SK-N-SH (cell line): ENCODE results near the gene MMP2. TPM values are rescaled to one million over a fixed set of nuclear protein-coding genes. Genes with fewer than 3 reads are reported as not detected.

Experiments used
- CTCF ChIA-PET: fragments of 300-600, 350-600 bp; formaldehyde crosslinking; extraction: SDS; loops from one replicate; lab custom pipeline; 2021; lab: Yijun Ruan, JAX
- POLR2A ChIA-PET: fragments of 350-600 bp; sonication (Branson Sonifier 250); formaldehyde crosslinking; extraction: SDS; loops from one replicate; lab custom pipeline; 2020; ENCODE audit warnings: antibody characterized with exemption, inconsistent platforms; lab: Yijun Ruan, JAX
- DNase-seq: peaks from one replicate; pipeline ENCODE4 v3.0.0; 2012
- H2AFZ ChIP-seq: fragments of 200-600 bp; sonication (generic); 2 replicates; pipeline ENCODE4 v1.8.1; 2016; ENCODE audit warnings: antibody characterized with exemption, mild to moderate bottlenecking, low read depth
- H3F3A ChIP-seq: fragments of 200-600 bp; sonication (generic); replicated peaks from 2 replicates; pipeline ENCODE3; 2016; ENCODE audit warnings: antibody characterized with exemption, mild to moderate bottlenecking; ENCODE audit not compliant: insufficient read depth
- H3K27ac ChIP-seq, 2 experiments: fragments of 200-500 bp in 1 of 2; fragments of 200-600 bp in 1 of 2; sonication (Bioruptor generic) in 1 of 2; sonication (generic), shearing (Covaris generic) in 1 of 2; 2 replicates each; pipeline versions ENCODE4 v1.5.1 to v1.6.1; 2014 to 2016; ENCODE audit warnings: low read depth in 2 of 2, inconsistent platforms in 1 of 2, low read length in 1 of 2, mild to moderate bottlenecking in 1 of 2, mixed read lengths in 1 of 2
- H3K27me3 ChIP-seq: fragments of 200-600 bp; sonication (generic), shearing (Covaris generic); 2 replicates; pipeline ENCODE4 v1.6.1; 2016; ENCODE audit warnings: mixed run types; ENCODE audit not compliant: insufficient read depth
- H3K36me3 ChIP-seq, 2 experiments: fragments of 200-500 bp in 1 of 2; fragments of 200-600 bp in 1 of 2; sonication (Bioruptor generic) in 1 of 2; sonication (generic) in 1 of 2; replicated peaks in 1 of 2; 2 replicates each; pipeline versions ENCODE3 to v1.5.1; 2014 to 2016; ENCODE audit warnings: low read length in 1 of 2, mild to moderate bottlenecking in 1 of 2; ENCODE audit not compliant: insufficient read depth in 2 of 2, control insufficient read depth in 1 of 2
- H3K4me1 ChIP-seq, 2 experiments: fragments of 200-500 bp in 1 of 2; fragments of 200-600 bp in 1 of 2; sonication (Bioruptor generic) in 1 of 2; sonication (generic), shearing (Covaris generic) in 1 of 2; 2 replicates each; pipeline versions ENCODE4 v1.5.1 to v1.6.1; 2014 to 2016; ENCODE audit warnings: low read depth in 1 of 2, low read length in 1 of 2, mixed run types in 1 of 2; ENCODE audit not compliant: insufficient read depth in 2 of 2, control insufficient read depth in 1 of 2
- H3K4me2 ChIP-seq: fragments of 200-600 bp; sonication (generic), shearing (Covaris generic); 2 replicates; pipeline ENCODE4 v1.6.1; 2017; ENCODE audit warnings: mixed run types
- H3K4me3 ChIP-seq, 2 experiments: fragments of 200-500 bp in 1 of 2; fragments of 200-600 bp in 1 of 2; sonication (Bioruptor generic) in 1 of 2; sonication (generic), shearing (Covaris generic) in 1 of 2; 2 replicates each; pipeline versions ENCODE4 v1.5.1 to v1.8.1; 2014 to 2016; ENCODE audit warnings: low read depth in 2 of 2, inconsistent platforms in 1 of 2, low read length in 1 of 2, mild to moderate bottlenecking in 1 of 2, mixed read lengths in 1 of 2, moderate library complexity in 1 of 2
- H3K79me2 ChIP-seq: fragments of 200-600 bp; sonication (generic); 2 replicates; pipeline ENCODE4 v1.8.1; 2017; ENCODE audit warnings: mild to moderate bottlenecking; ENCODE audit not compliant: insufficient read depth
- H3K9ac ChIP-seq: fragments of 200-600 bp; sonication (generic); 2 replicates; pipeline ENCODE4 v1.6.1; 2017; ENCODE audit warnings: mixed run types
- H3K9me2 ChIP-seq: fragments of 200-600 bp; sonication (generic); 2 replicates; pipeline ENCODE4 v1.6.1; 2017; ENCODE audit warnings: mixed run types
- H3K9me3 ChIP-seq: fragments of 200-600 bp; sonication (generic); 2 replicates; pipeline ENCODE4 v1.6.1; 2017; ENCODE audit warnings: mixed run types, mild to moderate bottlenecking, moderate library complexity
- H4K20me1 ChIP-seq: fragments of 200-600 bp; sonication (generic); 2 replicates; pipeline ENCODE4 v1.6.1; 2017; ENCODE audit warnings: mild to moderate bottlenecking, mixed run types; ENCODE audit not compliant: insufficient read depth
- ELF1 ChIP-seq: IDR thresholded peaks from 2 replicates; pipeline ENCODE4 v1.4.0; 2012
- EP300 ChIP-seq, 2 experiments: IDR thresholded peaks; 2 replicates each; pipeline versions ENCODE4 v1.4.0 to v1.6.1; 2012; ENCODE audit warnings: borderline replicate concordance in 1 of 2, low read depth in 1 of 2, low read length in 1 of 2
- FOXM1 ChIP-seq: IDR thresholded peaks from 2 replicates; pipeline ENCODE4 v1.4.0; 2012; ENCODE audit warnings: low read depth, mild to moderate bottlenecking
- GABPA ChIP-seq: IDR thresholded peaks from 2 replicates; pipeline ENCODE4 v1.4.0; 2012; ENCODE audit warnings: low read depth, mild to moderate bottlenecking
- GATA2 ChIP-seq: sonication (generic); formaldehyde crosslinking; IDR thresholded peaks from 2 replicates; pipeline ENCODE4 v1.5.0; 2020; ENCODE audit warnings: mild to moderate bottlenecking, missing genetic modification reagents
- RCOR1 ChIP-seq: fragments of 150-350 bp; IDR thresholded peaks from 2 replicates; pipeline ENCODE4 v1.6.1; 2017; ENCODE audit warnings: antibody characterized with exemption, low read length
- RFX5 ChIP-seq: IDR thresholded peaks from 2 replicates; pipeline ENCODE4 v1.6.1; 2012; ENCODE audit warnings: mild to moderate bottlenecking, improper control_type of control experiment, low read length
- TAF1 ChIP-seq: IDR thresholded peaks from 2 replicates; pipeline ENCODE4 v1.6.1; 2012; ENCODE audit warnings: low read depth, mild to moderate bottlenecking, low read length, moderate library complexity, borderline replicate concordance
- TCF12 ChIP-seq: IDR thresholded peaks from 2 replicates; pipeline ENCODE4 v1.4.0; 2012
- USF1 ChIP-seq: IDR thresholded peaks from 2 replicates; pipeline ENCODE4 v1.4.0; 2012; ENCODE audit warnings: low read depth, borderline replicate concordance
- YY1 ChIP-seq: IDR thresholded peaks from 2 replicates; pipeline ENCODE4 v1.4.0; 2012; ENCODE audit warnings: low read depth, mild to moderate bottlenecking
- WGBS: methylation state at CpG from one replicate; pipeline ENCODE4 v1.1.6; 2017; ENCODE audit warnings: low lambda C conversion rate; 5-methylcytosine and 5-hydroxymethylcytosine counted together
- polyA plus RNA-seq, 3 experiments: library from polyadenylated mRNA; depleted of rRNA; stranded (reverse); fragments of >200 nt; gene quantifications; 2 replicates each; pipeline ENCODE4 v1.2.3, GENCODE V29; 2012

The MMP2 gene
- polyA plus RNA-seq, 1 of the 3 experiments (the other 2 are of a cell fraction) = 1,101 TPM

- TF ChIP-seq GABPA (no peak), FOXM1 (no peak), TAF1 (no peak), GATA2 (no peak)
Observed at GRCh38 chr16:55466209-55466608, 12.8 kb upstream of the MMP2 start (continued).

- Histone ChIP-seq H3K79me2 (no peaks in the 10 kb centered on the region), H3K4me1 (peaks cover 5 to 20% of the 10 kb centered on the region in 2 experiments; a peak in 3 of 4 replicates), H3K4me2 (no peak overlapping the region), H3K27me3 (no peaks in the 10 kb centered on the region), H2AFZ (no peak overlapping the region), H3K27ac (no peak overlapping the region), H3K4me3 (no peak overlapping the region), H3K9me3 (no peaks in the 10 kb centered on the region), H4K20me1 (no peaks in the 10 kb centered on the region), H3K36me3 (no peaks in the 10 kb centered on the region), H3F3A (peaks cover 24% of the 10 kb centered on the region), H3K9ac (no peak overlapping the region), H3K9me2 (no peaks in the 10 kb centered on the region)
- no peak for DNase-seq
- TF ChIP-seq TAF1 = no peak
- TF ChIP-seq RCOR1 = no peak
- WGBS = 71% methylated on average over 1 of the region's 3 CpGs
- CTCF ChIA-PET = interaction anchor here (0.7 to 7.9 kb wide), 7 partner anchors 12 to 889 kb away, joined by 3 to 130 read pairs (median 11); no protein-coding TSS in a partner anchor
- POLR2A ChIA-PET = no interaction called here
Observed at GRCh38 chr16:55467898-55468297, 11.1 kb upstream of the MMP2 start.

GRCh38 chr16:55468352-55468990, 10.5 kb upstream of the MMP2 start:
- Histone ChIP-seq H3K9me2 (no peaks in the 10 kb centered on the region), H3K4me1 (peaks cover 5 to 24% of the 10 kb centered on the region in 2 experiments; a peak in 3 of 4 replicates), H3K27ac (no peak overlapping the region), H3K4me2 (no peak overlapping the region), H3K27me3 (no peaks in the 10 kb centered on the region), H3K79me2 (no peaks in the 10 kb centered on the region), H3K9ac (no peak overlapping the region), H3K9me3 (no peaks in the 10 kb centered on the region), H3F3A (peaks cover 29% of the 10 kb centered on the region), H4K20me1 (no peaks in the 10 kb centered on the region)
- DNase-seq = no peak
- CTCF ChIA-PET = interaction anchor here (0.7 to 7.9 kb wide), 8 partner anchors 8 to 888 kb away, joined by 3 to 124 read pairs (median 5); no protein-coding TSS in a partner anchor
- POLR2A ChIA-PET = no interaction called here
- TF ChIP-seq ELF1 = no peak
- no peak for TF ChIP-seq TCF12
- no peak for TF ChIP-seq USF1
- TF ChIP-seq EP300 (IDR thresholded peaks at IDR 0.05; ENCODE audit: borderline replicate concordance in 1 of 2, low read depth in 1 of 2, low read length in 1 of 2) = no peak
- no peak for TF ChIP-seq YY1
- TF ChIP-seq RFX5 = no peak
- TF ChIP-seq, all 33 proteins: peak for 0
- Histone ChIP-seq H2AFZ (no peak overlapping the region), H3K4me3 (no peak overlapping the region), H3K36me3 (no peaks in the 10 kb centered on the region)
- 93% methylated on average over 7 of the region's 7 CpGs for WGBS
